K562 (cell line): ENCODE measurements around the gene NR1H3. TPM values are rescaled to one million over a fixed set of nuclear protein-coding genes. Genes with fewer than 3 reads are reported as not detected.
A peak's percentile ranks its signal among the peaks of the same experiment; 100 is the strongest.

Experiments
- ATAC-seq: fragments of 200-7000 bp; cut with Tn5 transposase; 3 replicates; pipeline ENCODE4 v1.9.1; 2020; ENCODE audit warnings: moderate library complexity
- BruUV-seq: library from RNA; stranded (reverse); fragments of 400-500 nt; replicated peaks from 2 replicates; lab custom pipeline; 2021; lab: Mats Ljungman, UMichigan
- CTCF ChIA-PET: fragments of 300-600 bp; formaldehyde crosslinking; extraction: SDS; loops from one replicate; lab custom pipeline; 2021; ENCODE audit warnings: low intra/inter-chr PET ratio; lab: Yijun Ruan, JAX
- POLR2A ChIA-PET: fragments of 300-600, 350-650 bp; sonication (Branson Sonifier 250); formaldehyde crosslinking; extraction: SDS; loops from one replicate; lab custom pipeline; 2021; ENCODE audit warnings: antibody characterized with exemption, inconsistent platforms; lab: Yijun Ruan, JAX
- DNase-seq, 4 experiments: peaks; one replicate each; pipeline versions ENCODE4 v3.0.0 to v3.0.0-alpha.2; 2011 to 2018; ENCODE audit warnings: low spot score in 3 of 4, mixed read lengths in 3 of 4; ENCODE audit errors: extremely low read depth in 1 of 4
- FAIRE-seq: peaks from 2 replicates; lab custom pipeline; 2011; peaks lifted over from hg19 to GRCh38; lab: Jason Lieb, UNC
- H2AFZ ChIP-seq: 2 replicates; pipeline ENCODE4 v1.6.0; 2011; ENCODE audit warnings: low read depth, low read length, control low read depth, inconsistent platforms
- H3K27ac ChIP-seq: fragments of 200-600 bp; 3 replicates; pipeline ENCODE4 v1.8.0; 2011; ENCODE audit warnings: low read depth, mild to moderate bottlenecking, control low read depth, inconsistent platforms, low read length, moderate library complexity, mixed read lengths; ENCODE audit errors: extremely low read depth
- H3K27me3 ChIP-seq, 2 experiments: fragments of 300-600 bp in 1 of 2; 2 replicates in 1 of 2; 3 replicates in 1 of 2; pipeline versions ENCODE4 v1.6.0 to v1.8.0; 2011; ENCODE audit warnings: inconsistent platforms in 2 of 2, low read length in 2 of 2, mild to moderate bottlenecking in 1 of 2, mixed read lengths in 1 of 2, moderate library complexity in 1 of 2; ENCODE audit not compliant: control insufficient read depth in 2 of 2, insufficient read depth in 2 of 2
- H3K36me3 ChIP-seq: fragments of 300-600 bp; 3 replicates; pipeline ENCODE4 v1.8.0; 2011; ENCODE audit warnings: mild to moderate bottlenecking, low read length, inconsistent platforms; ENCODE audit not compliant: control insufficient read depth, insufficient read depth
- H3K4me1 ChIP-seq, 2 experiments: fragments of 200-600 bp in 1 of 2; replicated peaks in 1 of 2; 2 replicates in 1 of 2; 3 replicates in 1 of 2; pipeline versions ENCODE4 v1.5.1 to v1.8.0; 2011; ENCODE audit warnings: inconsistent platforms in 2 of 2, low read length in 2 of 2, mild to moderate bottlenecking in 1 of 2, mixed read lengths in 1 of 2, moderate library complexity in 1 of 2; ENCODE audit not compliant: control insufficient read depth in 2 of 2, insufficient read depth in 2 of 2
- H3K4me2 ChIP-seq: 2 replicates; pipeline ENCODE4 v1.6.1; 2011; ENCODE audit warnings: low read length, control low read depth, inconsistent platforms, mixed read lengths; ENCODE audit not compliant: insufficient read depth
- H3K4me3 ChIP-seq: fragments of 200-600 bp; sonication (generic), shearing (Covaris generic); 2 replicates; pipeline ENCODE4 v1.5.1; 2016; ENCODE audit warnings: control low read depth, inconsistent platforms
- H3K79me2 ChIP-seq: fragments of 200-600 bp; 3 replicates; pipeline ENCODE4 v1.8.0; 2011; ENCODE audit warnings: low read length, inconsistent platforms; ENCODE audit not compliant: control insufficient read depth, insufficient read depth
- H3K9ac ChIP-seq, 2 experiments: 2 replicates each; pipeline versions ENCODE4 v1.6.0 to v1.6.1; 2011; ENCODE audit warnings: low read depth in 2 of 2, low read length in 2 of 2, control low read depth in 1 of 2, inconsistent platforms in 1 of 2, mild to moderate bottlenecking in 1 of 2, mixed read lengths in 1 of 2; ENCODE audit not compliant: insufficient read depth in 1 of 2
- H3K9me1 ChIP-seq: one replicate; pipeline ENCODE4 v1.6.0; 2011; ENCODE audit warnings: inconsistent platforms, mild to moderate bottlenecking, low read length, moderate library complexity; ENCODE audit not compliant: control insufficient read depth, insufficient read depth
- H3K9me3 ChIP-seq: replicated peaks from 2 replicates; pipeline ENCODE4 v1.5.1; 2011; ENCODE audit warnings: low read depth, low read length, inconsistent platforms; ENCODE audit not compliant: control insufficient read depth, insufficient read depth
- H4K20me1 ChIP-seq: replicated peaks from 2 replicates; pipeline ENCODE4 v1.6.1; 2011; ENCODE audit warnings: low read length, inconsistent platforms, mixed read lengths; ENCODE audit not compliant: control insufficient read depth, insufficient read depth
- ADNP ChIP-seq: fragments of 200-800 bp; sonication (Bioruptor generic); IDR thresholded peaks from 2 replicates; pipeline ENCODE4 v1.6.1; 2016; ENCODE audit warnings: missing genetic modification characterization, missing compliant biosample characterization
- HNRNPH1 ChIP-seq: fragments of 200-400 bp; formaldehyde crosslinking; optimal IDR thresholded peaks from 2 replicates; pipeline ENCODE3; 2017; ENCODE audit warnings: low read depth, mild to moderate bottlenecking, low read length, moderate library complexity
- KAT2B ChIP-seq: IDR thresholded peaks from one replicate; pipeline ENCODE4 v1.6.1; 2012; ENCODE audit warnings: low read depth, mild to moderate bottlenecking, control low read depth, inconsistent platforms, low read length, moderate library complexity
- RBM15 ChIP-seq: fragments of 200-400 bp; formaldehyde crosslinking; IDR thresholded peaks from 2 replicates; pipeline ENCODE4 v1.6.1; 2018; ENCODE audit warnings: mild to moderate bottlenecking, low read length, moderate library complexity; ENCODE audit not compliant: insufficient read depth
- SNRNP70 ChIP-seq: fragments of 200-400 bp; formaldehyde crosslinking; optimal IDR thresholded peaks from 2 replicates; pipeline ENCODE3; 2017; ENCODE audit warnings: low read depth, low read length
- ZNF121 ChIP-seq: sonication (generic); formaldehyde crosslinking; conservative IDR thresholded peaks from 2 replicates; pipeline ENCODE4 v1.8.0; 2022; ENCODE audit warnings: missing genetic modification reagents
- ZNF436 ChIP-seq: fragments of 250-450, 450-650 bp; sonication (Bioruptor Pico); formaldehyde crosslinking; IDR thresholded peaks from 2 replicates; pipeline ENCODE4 v1.7.0; 2020; ENCODE audit warnings: mild to moderate bottlenecking
- ZNF717 ChIP-seq: fragments of 250-450 bp; sonication (Bioruptor Pico); IDR thresholded peaks from 2 replicates; pipeline ENCODE4 v1.5.0; 2021
- WGBS: fragments of 100-300 bp; shearing (Covaris generic); methylation state at CpG from one replicate; pipeline ENCODE4 v1.1.6; 2016; ENCODE audit warnings: low coverage, mixed read lengths; ENCODE audit not compliant: insufficient coverage; ENCODE audit errors: missing lambda C conversion rate; 5-methylcytosine and 5-hydroxymethylcytosine counted together
- in situ Hi-C: fragments of 300-500 bp; cut with MboI; formaldehyde crosslinking; loops from 4 replicates; pipeline ENCODE4 v1.15.0; 2018; ENCODE audit warnings: inconsistent platforms, mixed read lengths
- intact Hi-C: fragments of 100-400 bp; cut with micrococcal nuclease; formaldehyde crosslinking; loops from 2 replicates; pipeline ENCODE4 v1.14.2; 2022
- polyA plus RNA-seq, 8 experiments: library from polyadenylated mRNA; depleted of rRNA in 4 of 8; stranded (reverse) in 5 of 8; unstranded in 3 of 8; fragments of >200 nt; fragmentation: Nextera tagmentation in 2 of 8; fragmentation: Illumina TruSeq in 1 of 8; extraction: Ambion mirVana in 2 of 8; extraction: Trizol in 1 of 8; gene quantifications; 2 replicates each; pipeline versions ENCODE4 v1.2.1 to v1.2.3, GENCODE V29; 2011 to 2014; ENCODE audit warnings: inconsistent platforms in 1 of 8, missing spikeins in 1 of 8
- total RNA-seq, 7 experiments: library from RNA; depleted of rRNA in 6 of 7; stranded (reverse); fragments of >200 nt in 6 of 7; fragmentation: Illumina TruSeq in 2 of 7; extraction: Trizol in 2 of 7; gene quantifications; 2 replicates each; pipeline versions ENCODE4 v1.2.1 to v1.2.3, GENCODE V29; 2011 to 2021; ENCODE audit warnings: low replicate concordance in 1 of 7
- TF ChIP-seq, protein P1 (sequence below): fragments of 450-650 bp; formaldehyde crosslinking; IDR thresholded peaks from 2 replicates; pipeline ENCODE4 v1.4.0; 2020; ENCODE audit warnings: mild to moderate bottlenecking, moderate library complexity
- TF ChIP-seq, protein P2 (sequence below): fragments of 450-650 bp; IDR thresholded peaks from 2 replicates; pipeline ENCODE4 v1.7.0; 2016; ENCODE audit warnings: borderline replicate concordance
- TF ChIP-seq, protein P3 (sequence below): fragments of 250-450 bp; sonication (Bioruptor Pico); IDR thresholded peaks from 2 replicates; pipeline ENCODE4 v1.8.0; 2022; ENCODE audit warnings: inconsistent platforms

The NR1H3 gene
- total and polyA plus RNA-seq, 9 of the 15 experiments (the other 6 are each of a cell fraction or from before 2014, with no cell fraction given) = 8.2 to 26.0 (median 11.9) TPM

DNA sequence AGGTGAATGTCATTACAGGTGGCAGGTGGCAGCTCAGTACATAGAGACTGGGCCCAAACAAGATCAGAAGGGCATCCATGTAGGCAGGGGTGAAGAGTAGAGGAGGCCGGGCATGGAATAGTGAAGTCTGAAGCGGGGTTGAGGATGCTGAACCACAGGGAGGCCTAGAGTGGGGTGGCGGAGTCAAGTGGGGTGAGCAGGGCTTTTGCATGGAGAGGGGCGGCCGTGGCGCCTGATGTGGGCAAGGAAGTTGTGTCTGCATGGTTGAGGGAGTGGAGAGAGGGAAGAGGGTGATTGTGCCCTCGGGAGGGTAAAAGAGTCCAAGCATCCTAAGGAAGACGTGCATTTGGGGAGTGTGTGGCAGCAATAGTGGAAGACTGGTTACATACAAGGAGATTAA is 28.6 kb upstream of the NR1H3 start:
- no peaks in the 10 kb centered on the region for H3K36me3 ChIP-seq
- H3K4me2 ChIP-seq = no peak overlapping the region
- no peak overlapping the region for H3K4me3 ChIP-seq
- peak in 1 of 4 experiments; percentile 8 for DNase-seq
- ATAC-seq = no peak
- H3K27me3 ChIP-seq = no peaks in the 10 kb centered on the region
- intact Hi-C loops = no loop called here
- no peaks in the 10 kb centered on the region for H3K9me3 ChIP-seq
- WGBS = 70% methylated on average over 7 of the region's 8 CpGs
- no TSS peak for BruUV-seq
- TF ChIP-seq ZNF436 (CRISPR knock-in tag) = no peak
- H3K9ac ChIP-seq = no peak overlapping the region
- in situ Hi-C loops = no loop called here
- H4K20me1 ChIP-seq = no peaks in the 10 kb centered on the region
- H2AFZ ChIP-seq = no peak overlapping the region
- no peak for FAIRE-seq
- H3K4me1 ChIP-seq = no peaks in the 10 kb centered on the region
- CTCF ChIA-PET = no interaction called here
- POLR2A ChIA-PET = interaction anchor here (1.4 to 10.7 kb wide), 2 partner anchors 14 to 17 kb away, joined by 5 to 110 read pairs; partner anchors contain the start of genes ACP2 and DDB2
- H3K9me1 ChIP-seq = peaks cover 2% of the 10 kb centered on the region
- no peaks in the 10 kb centered on the region for H3K79me2 ChIP-seq
- H3K27ac ChIP-seq = no peak overlapping the region

DNA sequence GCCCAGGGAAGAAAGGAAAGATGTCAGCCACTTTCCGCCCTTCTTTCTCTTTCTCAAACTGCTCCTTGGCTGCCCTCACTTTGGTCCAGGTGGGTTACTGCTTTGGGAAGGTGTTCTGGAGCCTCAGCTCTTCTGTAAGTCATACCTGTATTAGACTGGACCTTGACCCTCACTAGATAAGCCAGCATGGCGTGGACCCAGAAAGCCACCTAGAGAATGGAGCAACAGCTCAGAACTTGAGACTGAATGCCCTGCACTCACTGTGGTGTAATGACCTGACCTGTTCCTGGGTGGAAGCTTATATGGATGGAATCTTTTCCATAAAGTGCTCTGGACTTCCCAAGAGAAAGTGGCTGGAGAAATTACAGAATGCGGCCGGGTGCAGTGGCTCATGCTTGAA is 24.7 kb upstream of the NR1H3 start:
- DNase-seq = no peak
- ATAC-seq = no peak
- ChIA-PET POLR2A (interaction anchor here (0.6 to 10.7 kb wide), 5 partner anchors 11 to 44 kb away, joined by 3 to 110 read pairs (median 4); partner anchors contain the start of gene ACP2), CTCF (interaction anchor here (0.6 to 2.0 kb wide), 4 partner anchors 121 to 221 kb away, joined by 3 to 9 read pairs (median 4); partner anchors contain the start of genes MYBPC3 and SLC39A13)
- no peak overlapping the region for H2AFZ ChIP-seq
- no peaks in the 10 kb centered on the region for H3K79me2 ChIP-seq
- H3K4me3 ChIP-seq = no peak overlapping the region
- no peak overlapping the region for H3K27ac ChIP-seq
- H3K36me3 ChIP-seq = peaks cover 5% of the 10 kb centered on the region; the same call in 2 of the 3 replicates
- in situ Hi-C loops = no loop called here
- peaks cover 4 to 5% of the 10 kb centered on the region in 2 experiments; a peak in 2 of 5 replicates for H3K4me1 ChIP-seq
- WGBS = 81% methylated on average over 4 of the region's 4 CpGs
- no peaks in the 10 kb centered on the region for H4K20me1 ChIP-seq
- peaks cover 2% of the 10 kb centered on the region for H3K9me1 ChIP-seq
- FAIRE-seq = no peak
- BruUV-seq = no TSS peak
- H3K9me3 ChIP-seq = no peaks in the 10 kb centered on the region
- H3K4me2 ChIP-seq = no peak overlapping the region
- no peak overlapping the region for H3K9ac ChIP-seq
- intact Hi-C loops = no loop called here
- H3K27me3 ChIP-seq = no peaks in the 10 kb centered on the region
- TF ChIP-seq ADNP = no peak
- no peak for TF ChIP-seq RBM15
- TF ChIP-seq, protein P1, sequence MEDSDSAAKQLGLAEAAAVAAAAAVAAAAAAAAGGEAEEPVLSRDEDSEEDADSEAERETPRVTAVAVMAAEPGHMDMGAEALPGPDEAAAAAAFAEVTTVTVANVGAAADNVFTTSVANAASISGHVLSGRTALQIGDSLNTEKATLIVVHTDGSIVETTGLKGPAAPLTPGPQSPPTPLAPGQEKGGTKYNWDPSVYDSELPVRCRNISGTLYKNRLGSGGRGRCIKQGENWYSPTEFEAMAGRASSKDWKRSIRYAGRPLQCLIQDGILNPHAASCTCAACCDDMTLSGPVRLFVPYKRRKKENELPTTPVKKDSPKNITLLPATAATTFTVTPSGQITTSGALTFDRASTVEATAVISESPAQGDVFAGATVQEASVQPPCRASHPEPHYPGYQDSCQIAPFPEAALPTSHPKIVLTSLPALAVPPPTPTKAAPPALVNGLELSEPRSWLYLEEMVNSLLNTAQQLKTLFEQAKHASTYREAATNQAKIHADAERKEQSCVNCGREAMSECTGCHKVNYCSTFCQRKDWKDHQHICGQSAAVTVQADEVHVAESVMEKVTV (CRISPR knock-in tag) = no peak
- no peak for TF ChIP-seq KAT2B
- TF ChIP-seq SNRNP70 = no peak
- TF ChIP-seq ZNF717 = no peak
- TF ChIP-seq, protein P2, sequence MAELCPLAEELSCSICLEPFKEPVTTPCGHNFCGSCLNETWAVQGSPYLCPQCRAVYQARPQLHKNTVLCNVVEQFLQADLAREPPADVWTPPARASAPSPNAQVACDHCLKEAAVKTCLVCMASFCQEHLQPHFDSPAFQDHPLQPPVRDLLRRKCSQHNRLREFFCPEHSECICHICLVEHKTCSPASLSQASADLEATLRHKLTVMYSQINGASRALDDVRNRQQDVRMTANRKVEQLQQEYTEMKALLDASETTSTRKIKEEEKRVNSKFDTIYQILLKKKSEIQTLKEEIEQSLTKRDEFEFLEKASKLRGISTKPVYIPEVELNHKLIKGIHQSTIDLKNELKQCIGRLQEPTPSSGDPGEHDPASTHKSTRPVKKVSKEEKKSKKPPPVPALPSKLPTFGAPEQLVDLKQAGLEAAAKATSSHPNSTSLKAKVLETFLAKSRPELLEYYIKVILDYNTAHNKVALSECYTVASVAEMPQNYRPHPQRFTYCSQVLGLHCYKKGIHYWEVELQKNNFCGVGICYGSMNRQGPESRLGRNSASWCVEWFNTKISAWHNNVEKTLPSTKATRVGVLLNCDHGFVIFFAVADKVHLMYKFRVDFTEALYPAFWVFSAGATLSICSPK = no peak
- no peak for TF ChIP-seq ZNF121
- no peak for TF ChIP-seq HNRNPH1
- TF ChIP-seq, protein P3, sequence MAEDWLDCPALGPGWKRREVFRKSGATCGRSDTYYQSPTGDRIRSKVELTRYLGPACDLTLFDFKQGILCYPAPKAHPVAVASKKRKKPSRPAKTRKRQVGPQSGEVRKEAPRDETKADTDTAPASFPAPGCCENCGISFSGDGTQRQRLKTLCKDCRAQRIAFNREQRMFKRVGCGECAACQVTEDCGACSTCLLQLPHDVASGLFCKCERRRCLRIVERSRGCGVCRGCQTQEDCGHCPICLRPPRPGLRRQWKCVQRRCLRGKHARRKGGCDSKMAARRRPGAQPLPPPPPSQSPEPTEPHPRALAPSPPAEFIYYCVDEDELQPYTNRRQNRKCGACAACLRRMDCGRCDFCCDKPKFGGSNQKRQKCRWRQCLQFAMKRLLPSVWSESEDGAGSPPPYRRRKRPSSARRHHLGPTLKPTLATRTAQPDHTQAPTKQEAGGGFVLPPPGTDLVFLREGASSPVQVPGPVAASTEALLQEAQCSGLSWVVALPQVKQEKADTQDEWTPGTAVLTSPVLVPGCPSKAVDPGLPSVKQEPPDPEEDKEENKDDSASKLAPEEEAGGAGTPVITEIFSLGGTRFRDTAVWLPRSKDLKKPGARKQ (CRISPR knock-in tag) = no peak
